CD4-positive, alpha-beta T cell (primary cell): ENCODE data around the gene NUP210. TPM values are rescaled to one million over a fixed set of nuclear protein-coding genes. Genes with fewer than 3 reads are reported as not detected.

Experiments
- ATAC-seq: fragments of 200-7000 bp; cut with Tn5 transposase; one replicate; pipeline ENCODE4 v1.10.0; 2022; ENCODE audit warnings: mild to moderate bottlenecking; ENCODE audit not compliant: poor library complexity
- CTCF ChIA-PET: fragments of 350-600 bp; sonication (Branson Sonifier 250); formaldehyde crosslinking; loops from one replicate; lab custom pipeline; 2021; ENCODE audit warnings: antibody characterized with exemption, inconsistent platforms; lab: Charles Lee
- POLR2A ChIA-PET: fragments of 350-600 bp; sonication (Branson Sonifier 250); formaldehyde crosslinking; loops from one replicate; lab custom pipeline; 2021; ENCODE audit warnings: antibody characterized with exemption, inconsistent platforms; lab: Charles Lee
- DNase-seq, 14 experiments: peaks; one replicate each; pipeline ENCODE4 v3.0.0-alpha.2; 2013 to 2020; ENCODE audit warnings: mixed read lengths in 2 of 14
- H3K27ac ChIP-seq, 2 donors: one replicate each; pipeline versions ENCODE4 v1.5.1 to v1.7.0; 2013; ENCODE audit warnings: low read length in 2 of 2, low read depth in 1 of 2, mild to moderate bottlenecking in 1 of 2
- H3K27me3 ChIP-seq, 2 experiments: 1 replicate in 1 of 2; 2 replicates in 1 of 2; pipeline versions ENCODE4 v1.6.1 to v1.7.0; 2013; ENCODE audit warnings: low read length in 2 of 2, control low read depth in 1 of 2, mild to moderate bottlenecking in 1 of 2, moderate library complexity in 1 of 2; ENCODE audit not compliant: insufficient read depth in 2 of 2, control insufficient read depth in 1 of 2
- H3K36me3 ChIP-seq: one replicate; pipeline ENCODE4 v1.6.1; 2013; ENCODE audit warnings: low read length, control low read depth; ENCODE audit not compliant: insufficient read depth
- H3K4me1 ChIP-seq: one replicate; pipeline ENCODE4 v1.6.1; 2013; ENCODE audit warnings: low read length, control low read depth; ENCODE audit not compliant: insufficient read depth
- H3K4me3 ChIP-seq: one replicate; pipeline ENCODE4 v1.5.1; 2013; ENCODE audit warnings: mild to moderate bottlenecking, low read length, moderate library complexity
- H3K9me3 ChIP-seq, 2 experiments: 1 replicate in 1 of 2; 2 replicates in 1 of 2; pipeline versions ENCODE4 v1.6.1 to v1.7.0; 2013; ENCODE audit warnings: low read length in 2 of 2, mild to moderate bottlenecking in 2 of 2, control low read depth in 1 of 2, moderate library complexity in 1 of 2; ENCODE audit not compliant: control insufficient read depth in 1 of 2, insufficient read depth in 1 of 2
- H3K27ac Mint-ChIP-seq: one replicate; pipeline ENCODE4 v1.8.0; 2020; ENCODE audit warnings: mixed read lengths
- H3K27me3 Mint-ChIP-seq: one replicate; pipeline ENCODE4 v1.8.0; 2021; ENCODE audit warnings: mixed read lengths
- H3K36me3 Mint-ChIP-seq: one replicate; pipeline ENCODE4 v1.8.0; 2021; ENCODE audit warnings: low read depth, mixed read lengths
- H3K4me1 Mint-ChIP-seq: one replicate; pipeline ENCODE4 v1.8.0; 2021; ENCODE audit warnings: low read depth, mixed read lengths
- H3K4me3 Mint-ChIP-seq: one replicate; pipeline ENCODE4 v1.8.0; 2020; ENCODE audit warnings: mild to moderate bottlenecking, mixed read lengths
- H3K9me3 Mint-ChIP-seq: one replicate; pipeline ENCODE4 v1.8.0; 2020; ENCODE audit warnings: mixed read lengths
- intact Hi-C, 2 experiments: fragments of 100-400 bp; cut with DNase I in 1 of 2; cut with micrococcal nuclease in 1 of 2; formaldehyde crosslinking; loops; one replicate each; pipeline versions ENCODE4 v1.15.1 to v1.9.0; 2023 to 2025; cut with DNase I, micrococcal nuclease
- total RNA-seq, 174 experiments: library from RNA in 2 of 174; stranded (reverse) in 2 of 174; gene quantifications; one replicate each; pipeline ENCODE4 v1.2.3 and lab custom pipeline; 2021 to 2026
- TF ChIP-seq, protein P1 (sequence below): fragments of 200-600 bp; IDR thresholded peaks from one replicate; pipeline ENCODE4 v1.8.0; 2022; ENCODE audit warnings: antibody characterized with exemption, mild to moderate bottlenecking

The NUP210 gene
- total RNA-seq, 2 experiments from 2014 or later: 82.0 to 83.5 TPM

DNA sequence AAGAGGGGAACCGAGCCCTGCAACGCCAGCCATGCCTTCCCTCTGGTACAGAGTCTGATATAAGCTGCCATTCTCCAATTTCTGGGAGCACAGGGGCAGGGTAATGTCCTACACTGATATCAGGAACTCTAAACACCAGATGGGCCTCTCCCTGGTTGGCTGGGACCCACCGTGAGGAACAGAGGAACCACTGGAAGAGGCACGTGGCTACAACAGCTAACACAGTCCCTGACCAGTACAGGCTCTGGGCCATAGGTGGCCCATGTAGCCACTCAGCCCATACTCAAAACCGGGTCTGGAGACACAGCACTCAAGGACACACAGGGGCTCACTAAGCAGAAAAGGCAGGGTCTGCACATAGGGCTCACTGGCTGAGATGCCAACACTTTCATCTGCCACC, 13.9 kb downstream of the NUP210 start:
- H3K4me1 Mint-ChIP-seq: peaks cover 49% of the 10 kb centered on the region
- POLR2A ChIA-PET: interaction anchor here (1.1 kb wide), 1 partner anchor 16 kb away, joined by 3 read pairs; no protein-coding TSS in a partner anchor
- no peak for ATAC-seq
- Histone ChIP-seq H3K27ac (peak overlapping the region in 1 of 2 donors; percentile 11), H3K4me3 (no peak overlapping the region), H3K27me3 (no peaks in the 10 kb centered on the region), H3K36me3 (peaks cover 22% of the 10 kb centered on the region), H3K4me1 (peaks cover 60% of the 10 kb centered on the region), H3K9me3 (peaks cover 18 to 24% of the 10 kb centered on the region in 2 experiments)
- peaks cover 3% of the 10 kb centered on the region for H3K9me3 Mint-ChIP-seq
- H3K4me3 Mint-ChIP-seq: no peak overlapping the region
- H3K36me3 Mint-ChIP-seq: peaks cover 47% of the 10 kb centered on the region
- TF ChIP-seq, protein P1, sequence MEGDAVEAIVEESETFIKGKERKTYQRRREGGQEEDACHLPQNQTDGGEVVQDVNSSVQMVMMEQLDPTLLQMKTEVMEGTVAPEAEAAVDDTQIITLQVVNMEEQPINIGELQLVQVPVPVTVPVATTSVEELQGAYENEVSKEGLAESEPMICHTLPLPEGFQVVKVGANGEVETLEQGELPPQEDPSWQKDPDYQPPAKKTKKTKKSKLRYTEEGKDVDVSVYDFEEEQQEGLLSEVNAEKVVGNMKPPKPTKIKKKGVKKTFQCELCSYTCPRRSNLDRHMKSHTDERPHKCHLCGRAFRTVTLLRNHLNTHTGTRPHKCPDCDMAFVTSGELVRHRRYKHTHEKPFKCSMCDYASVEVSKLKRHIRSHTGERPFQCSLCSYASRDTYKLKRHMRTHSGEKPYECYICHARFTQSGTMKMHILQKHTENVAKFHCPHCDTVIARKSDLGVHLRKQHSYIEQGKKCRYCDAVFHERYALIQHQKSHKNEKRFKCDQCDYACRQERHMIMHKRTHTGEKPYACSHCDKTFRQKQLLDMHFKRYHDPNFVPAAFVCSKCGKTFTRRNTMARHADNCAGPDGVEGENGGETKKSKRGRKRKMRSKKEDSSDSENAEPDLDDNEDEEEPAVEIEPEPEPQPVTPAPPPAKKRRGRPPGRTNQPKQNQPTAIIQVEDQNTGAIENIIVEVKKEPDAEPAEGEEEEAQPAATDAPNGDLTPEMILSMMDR: no peak
- CTCF ChIA-PET: interaction anchor here (0.5 to 1.5 kb wide), 3 partner anchors 47 to 1062 kb away, joined by 3 to 7 read pairs (median 3); no protein-coding TSS in a partner anchor
- H3K27me3 Mint-ChIP-seq: no peaks in the 10 kb centered on the region
- no peak for DNase-seq
- intact Hi-C loops: no loop called here
- peak overlapping the region; percentile 13 for H3K27ac Mint-ChIP-seq

DNA sequence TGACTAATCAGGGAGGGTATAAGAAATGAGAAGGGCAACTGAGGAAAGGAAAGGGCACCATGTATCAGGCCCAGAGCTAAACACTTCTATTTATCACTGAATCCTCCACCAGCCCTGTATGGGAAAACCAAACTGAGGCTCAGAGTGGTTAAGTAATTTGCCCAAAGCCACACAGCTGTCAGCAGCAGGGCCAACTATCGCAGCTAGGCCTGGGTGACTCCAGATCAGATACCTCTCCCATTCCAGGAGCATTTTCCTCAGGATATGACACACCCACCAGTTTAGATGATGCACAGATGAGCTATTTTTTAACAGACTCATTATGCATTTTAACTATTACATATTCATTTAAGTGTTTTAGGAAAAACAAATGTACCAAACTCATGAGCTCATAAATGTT, 14.5 kb downstream of the NUP210 start:
- Histone ChIP-seq H3K4me3 (no peak overlapping the region), H3K4me1 (peaks cover 58% of the 10 kb centered on the region), H3K27ac (no peak overlapping the region), H3K9me3 (peaks cover 18 to 24% of the 10 kb centered on the region in 2 experiments), H3K27me3 (no peaks in the 10 kb centered on the region), H3K36me3 (peaks cover 25% of the 10 kb centered on the region)
- ChIA-PET POLR2A (interaction anchor here (0.7 to 1.1 kb wide), 2 partner anchors 8 to 16 kb away, joined by 3 read pairs; no protein-coding TSS in a partner anchor), CTCF (interaction anchor here (0.5 to 1.5 kb wide), 4 partner anchors 13 to 1063 kb away, joined by 3 to 7 read pairs (median 4); no protein-coding TSS in a partner anchor)
- Mint-ChIP-seq H3K4me1 (peaks cover 48% of the 10 kb centered on the region), H3K36me3 (peaks cover 44% of the 10 kb centered on the region), H3K27me3 (no peaks in the 10 kb centered on the region), H3K9me3 (peaks cover 3% of the 10 kb centered on the region), H3K27ac (peak overlapping the region; percentile 13), H3K4me3 (no peak overlapping the region)
- ATAC-seq: no peak
- TF ChIP-seq, protein P1: no peak
- intact Hi-C loops: no loop called here
- DNase-seq: no peak

DNA sequence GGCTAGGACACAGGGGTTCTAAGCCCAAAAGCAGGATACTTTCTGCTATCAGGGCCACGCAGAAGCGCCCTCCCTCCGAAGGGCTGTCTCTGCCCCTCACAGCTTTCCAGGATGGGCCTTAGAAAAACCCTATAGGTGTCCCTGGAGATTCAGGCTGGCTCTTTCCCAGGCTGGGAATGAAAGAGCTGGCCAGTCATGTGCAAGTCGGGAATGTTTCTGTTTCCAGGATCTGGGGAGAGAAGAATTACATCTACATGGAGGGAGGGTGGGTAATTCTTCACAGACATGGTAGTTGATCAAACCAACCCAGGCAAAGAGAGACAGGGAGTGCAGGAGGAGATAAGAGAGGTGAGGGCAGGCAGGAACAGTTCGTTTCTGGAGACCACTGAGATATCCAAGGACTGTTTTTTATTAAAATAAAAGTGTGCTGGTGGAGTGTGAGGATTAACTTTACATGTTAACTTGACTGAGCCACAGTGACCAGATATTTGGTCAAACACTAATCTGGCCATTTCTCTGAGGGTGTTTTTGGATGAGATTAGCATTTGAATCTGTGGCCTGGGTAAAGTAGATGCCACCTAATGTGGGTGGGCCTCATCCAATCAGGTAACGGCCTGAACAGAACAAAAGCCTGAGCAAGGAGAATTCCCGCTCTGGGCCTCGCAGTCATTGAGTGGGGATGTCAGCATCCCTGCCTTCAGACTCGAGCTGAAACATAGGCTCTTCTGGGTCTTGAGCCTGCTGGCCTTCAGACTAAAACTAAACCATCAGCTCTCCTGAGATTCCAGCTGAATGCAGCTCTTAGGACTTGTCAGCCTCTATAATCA, 15.3 kb downstream of the NUP210 start:
- DNase-seq (no peak), ATAC-seq (no peak)
- Histone ChIP-seq H3K36me3 (peaks cover 32% of the 10 kb centered on the region), H3K4me3 (no peak overlapping the region), H3K27ac (peak overlapping the region in 1 of 2 donors; percentile 16), H3K4me1 (peaks cover 56% of the 10 kb centered on the region), H3K9me3 (peaks cover 18 to 24% of the 10 kb centered on the region in 2 experiments), H3K27me3 (no peaks in the 10 kb centered on the region)
- TF ChIP-seq, protein P1: no peak
- ChIA-PET POLR2A (interaction anchor here (0.7 to 1.1 kb wide), 2 partner anchors 9 to 15 kb away, joined by 3 read pairs; no protein-coding TSS in a partner anchor), CTCF (interaction anchor here (0.8 to 1.5 kb wide), 2 partner anchors 14 to 48 kb away, joined by 5 to 7 read pairs; no protein-coding TSS in a partner anchor)
- Mint-ChIP-seq H3K36me3 (peaks cover 47% of the 10 kb centered on the region), H3K4me1 (peaks cover 52% of the 10 kb centered on the region), H3K27me3 (no peaks in the 10 kb centered on the region), H3K9me3 (peaks cover 3% of the 10 kb centered on the region), H3K4me3 (no peak overlapping the region), H3K27ac (peak overlapping the region; percentile 13)
- intact Hi-C loops: no loop called here
